Measurements from ENCODE around the gene GP2.

DNA sequence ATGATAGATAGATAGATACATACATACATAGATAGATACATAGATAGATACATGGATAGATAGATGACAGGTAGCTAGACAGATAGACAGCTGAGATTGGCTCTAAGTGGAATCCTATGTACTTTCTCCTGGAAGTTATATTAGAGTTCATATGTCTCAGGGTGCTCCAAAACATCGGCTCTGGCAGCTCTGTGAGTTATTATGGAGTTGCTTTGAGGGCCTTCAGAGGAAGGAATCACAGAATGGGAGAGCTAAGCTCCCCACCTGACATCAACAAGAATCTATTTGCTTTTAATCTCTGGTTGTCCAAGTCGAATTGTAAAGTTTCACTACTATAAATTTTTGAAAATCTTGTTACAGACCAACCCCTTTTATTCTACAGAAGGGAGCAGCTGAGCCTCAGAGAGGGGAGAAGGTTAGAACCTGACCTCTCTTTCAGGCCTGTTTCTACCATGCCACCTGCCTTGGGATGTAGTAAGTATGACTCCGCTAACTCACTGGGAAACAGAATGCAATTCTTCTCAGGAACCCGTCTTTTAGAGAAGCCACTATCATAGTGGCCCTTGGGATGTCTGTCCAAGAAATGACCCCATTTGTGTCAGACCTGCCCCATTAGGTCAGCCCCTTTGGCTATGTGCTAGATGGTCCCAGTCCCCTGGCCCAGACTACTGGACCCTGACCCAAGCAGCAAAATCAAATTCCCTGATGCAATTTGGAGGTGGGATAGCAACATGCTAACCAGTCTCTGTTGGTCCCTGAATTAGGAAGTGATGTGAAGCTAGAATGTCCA lies 18.3 kb downstream of the GP2 start:
- TF ChIP-seq, protein P1, sequence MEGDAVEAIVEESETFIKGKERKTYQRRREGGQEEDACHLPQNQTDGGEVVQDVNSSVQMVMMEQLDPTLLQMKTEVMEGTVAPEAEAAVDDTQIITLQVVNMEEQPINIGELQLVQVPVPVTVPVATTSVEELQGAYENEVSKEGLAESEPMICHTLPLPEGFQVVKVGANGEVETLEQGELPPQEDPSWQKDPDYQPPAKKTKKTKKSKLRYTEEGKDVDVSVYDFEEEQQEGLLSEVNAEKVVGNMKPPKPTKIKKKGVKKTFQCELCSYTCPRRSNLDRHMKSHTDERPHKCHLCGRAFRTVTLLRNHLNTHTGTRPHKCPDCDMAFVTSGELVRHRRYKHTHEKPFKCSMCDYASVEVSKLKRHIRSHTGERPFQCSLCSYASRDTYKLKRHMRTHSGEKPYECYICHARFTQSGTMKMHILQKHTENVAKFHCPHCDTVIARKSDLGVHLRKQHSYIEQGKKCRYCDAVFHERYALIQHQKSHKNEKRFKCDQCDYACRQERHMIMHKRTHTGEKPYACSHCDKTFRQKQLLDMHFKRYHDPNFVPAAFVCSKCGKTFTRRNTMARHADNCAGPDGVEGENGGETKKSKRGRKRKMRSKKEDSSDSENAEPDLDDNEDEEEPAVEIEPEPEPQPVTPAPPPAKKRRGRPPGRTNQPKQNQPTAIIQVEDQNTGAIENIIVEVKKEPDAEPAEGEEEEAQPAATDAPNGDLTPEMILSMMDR (IDR thresholded peaks at IDR 0.05; ENCODE audit: poor library complexity), result no peak
- TF ChIP-seq EZH2 (IDR thresholded peaks at IDR 0.05; ENCODE audit: borderline replicate concordance), result no peak

All from hepatocyte (in vitro differentiated cells).